ENCODE measurements around the gene CC2D2A.

CC2D2A gene

DNA sequence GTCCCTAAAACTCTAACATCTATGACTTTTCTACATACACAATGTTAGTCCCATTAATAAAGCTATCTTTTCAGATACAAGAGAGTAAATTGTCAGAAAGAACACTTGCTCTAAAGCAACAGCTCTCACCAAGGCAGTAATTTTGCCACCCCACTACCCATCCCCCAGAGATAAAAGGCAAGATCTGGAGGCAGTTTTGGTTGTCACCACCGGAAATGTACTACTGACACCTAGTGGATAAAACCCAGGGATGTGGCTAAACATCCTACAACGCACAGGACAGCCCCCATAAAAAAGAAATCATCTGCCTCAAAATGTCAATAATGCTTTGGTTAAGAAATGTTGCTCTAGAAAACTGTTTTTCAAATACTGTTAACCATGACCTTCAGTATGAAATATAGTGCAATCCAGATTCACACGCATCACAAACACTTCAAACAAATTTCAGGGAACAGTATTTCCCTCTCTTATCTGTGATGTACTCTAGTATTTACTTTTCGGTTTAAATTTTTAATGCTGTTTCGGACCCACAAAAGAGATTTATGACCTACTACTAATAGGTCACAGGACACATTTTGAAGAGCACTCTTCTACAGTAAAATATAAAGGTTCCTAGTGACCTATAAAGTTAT lies 180.3 kb downstream of the CC2D2A start:
- DNase-seq (ENCODE audit: low read depth), result peak; percentile 45
